Astrocyte (in vitro differentiated cells and primary cell): ENCODE results near the gene ZNF776. TPM values are rescaled to one million over a fixed set of nuclear protein-coding genes. Genes with fewer than 3 reads are reported as not detected.
"Not testable (repeated sequence)": the region's sequence is repeated elsewhere in the genome, so short reads cannot be mapped to it uniquely, and the experiment has no call there.

Experiments used
- DNase-seq: peaks from one replicate; pipeline ENCODE4 v3.0.0-alpha.2; 2010; ENCODE audit warnings: low read depth
- FAIRE-seq: peaks from 2 replicates; lab custom pipeline; 2011; peaks lifted over from hg19 to GRCh38; lab: Jason Lieb, UNC
- H2AFZ ChIP-seq: 2 replicates; pipeline ENCODE4 v1.6.0; 2012; ENCODE audit warnings: low read depth, low read length, inconsistent platforms
- H3K27ac ChIP-seq: 2 replicates; pipeline ENCODE4 v1.5.1; 2011; ENCODE audit warnings: low read depth, low read length, inconsistent platforms
- H3K27me3 ChIP-seq: 2 replicates; pipeline ENCODE4 v1.6.0; 2011; ENCODE audit warnings: low read length, inconsistent platforms; ENCODE audit not compliant: insufficient read depth
- H3K36me3 ChIP-seq: 2 replicates; pipeline ENCODE4 v1.5.1; 2011; ENCODE audit warnings: low read length, inconsistent platforms; ENCODE audit not compliant: insufficient read depth
- H3K4me1 ChIP-seq: 2 replicates; pipeline ENCODE4 v1.5.1; 2011; ENCODE audit warnings: low read length, inconsistent platforms; ENCODE audit not compliant: insufficient read depth
- H3K4me2 ChIP-seq: 2 replicates; pipeline ENCODE4 v1.6.0; 2012; ENCODE audit warnings: low read length, inconsistent platforms
- H3K4me3 ChIP-seq: 2 replicates; pipeline ENCODE4 v1.5.1; 2011; ENCODE audit warnings: low read depth, mild to moderate bottlenecking, low read length, inconsistent platforms; ENCODE audit not compliant: insufficient read depth
- H3K79me2 ChIP-seq: 2 replicates; pipeline ENCODE4 v1.6.0; 2012; ENCODE audit warnings: mild to moderate bottlenecking, low read length, inconsistent platforms; ENCODE audit not compliant: insufficient read depth
- H3K9ac ChIP-seq: 2 replicates; pipeline ENCODE4 v1.6.0; 2012; ENCODE audit warnings: mild to moderate bottlenecking, low read length, inconsistent platforms
- H3K9me3 ChIP-seq: 2 replicates; pipeline ENCODE4 v1.5.1; 2012; ENCODE audit warnings: low read depth, mild to moderate bottlenecking, low read length, inconsistent platforms; ENCODE audit not compliant: insufficient read depth
- H4K20me1 ChIP-seq: 2 replicates; pipeline ENCODE4 v1.6.0; 2012; ENCODE audit warnings: low read length, inconsistent platforms; ENCODE audit not compliant: insufficient read depth
- H3K27ac Mint-ChIP-seq: one replicate; pipeline ENCODE4 v1.8.0; 2021; ENCODE audit warnings: mild to moderate bottlenecking, mixed read lengths; ENCODE audit not compliant: unreplicated experiment
- H3K27me3 Mint-ChIP-seq: one replicate; pipeline ENCODE4 v1.8.0; 2021; ENCODE audit warnings: low read depth, mixed read lengths; ENCODE audit not compliant: unreplicated experiment
- H3K36me3 Mint-ChIP-seq: one replicate; pipeline ENCODE4 v1.8.0; 2021; ENCODE audit warnings: low read depth, mixed read lengths; ENCODE audit not compliant: unreplicated experiment
- H3K4me1 Mint-ChIP-seq: one replicate; pipeline ENCODE4 v1.8.0; 2021; ENCODE audit warnings: low read depth, mixed read lengths; ENCODE audit not compliant: unreplicated experiment
- H3K4me3 Mint-ChIP-seq: one replicate; pipeline ENCODE4 v1.8.0; 2021; ENCODE audit warnings: mild to moderate bottlenecking, moderate library complexity, mixed read lengths; ENCODE audit not compliant: unreplicated experiment
- H3K9me3 Mint-ChIP-seq: one replicate; pipeline ENCODE4 v1.8.0; 2021; ENCODE audit warnings: mild to moderate bottlenecking, mixed read lengths; ENCODE audit not compliant: unreplicated experiment
- EZH2 ChIP-seq: IDR thresholded peaks from 2 replicates; pipeline ENCODE4 v1.6.1; 2012; ENCODE audit warnings: mild to moderate bottlenecking, low read length, inconsistent platforms; ENCODE audit not compliant: insufficient read depth
- total RNA-seq: library from RNA; stranded (reverse); gene quantifications from 2 replicates; pipeline ENCODE4 v1.2.1, GENCODE V29; 2021
- TF ChIP-seq, protein P1 (sequence below): IDR thresholded peaks from 2 replicates; pipeline ENCODE4 v1.5.1; 2011; ENCODE audit warnings: low read depth, mild to moderate bottlenecking, inconsistent platforms, low read length, moderate library complexity; ENCODE audit not compliant: insufficient read depth

Gene ZNF776
- total RNA-seq, 1 donor from 2014 or later: 17.4 TPM

DNA sequence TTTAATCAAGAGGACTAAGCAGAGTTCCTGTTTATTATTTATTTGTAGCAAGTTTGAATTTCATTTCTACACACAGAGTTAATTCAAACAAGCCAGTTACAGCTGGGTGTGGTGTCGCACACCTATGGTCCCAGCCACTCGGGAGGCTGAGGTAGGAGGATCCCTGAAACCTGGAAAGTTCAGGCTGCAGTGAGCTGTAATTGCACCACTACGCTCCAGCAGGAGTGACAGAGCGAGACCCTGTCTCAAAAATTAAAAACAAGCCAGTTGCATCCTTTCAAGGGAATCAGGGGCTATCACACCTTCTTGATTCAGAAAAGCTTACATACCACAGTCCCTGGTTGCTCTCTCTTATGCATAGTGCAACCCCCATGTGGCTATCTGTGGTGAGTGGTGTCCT lies 42.7 kb downstream of the ZNF776 start:
- no peak overlapping the region for H3K4me3 ChIP-seq
- H3K36me3 ChIP-seq: peaks cover 8% of the 10 kb centered on the region
- no peak for FAIRE-seq
- no peaks in the 10 kb centered on the region for H3K4me1 Mint-ChIP-seq
- no peak overlapping the region for H3K4me2 ChIP-seq
- no peak overlapping the region for H3K9ac ChIP-seq
- no peak overlapping the region for H3K27ac Mint-ChIP-seq
- H3K27me3 ChIP-seq: no peaks in the 10 kb centered on the region
- H3K4me1 ChIP-seq: no peaks in the 10 kb centered on the region
- H3K27ac ChIP-seq: no peak overlapping the region
- H3K4me3 Mint-ChIP-seq: no peak overlapping the region
- no peaks in the 10 kb centered on the region for H3K27me3 Mint-ChIP-seq
- DNase-seq: no peak
- peaks cover 14% of the 10 kb centered on the region for H3K9me3 ChIP-seq
- no peak overlapping the region for H2AFZ ChIP-seq
- H3K9me3 Mint-ChIP-seq: no peaks in the 10 kb centered on the region
- no peaks in the 10 kb centered on the region for H4K20me1 ChIP-seq
- H3K36me3 Mint-ChIP-seq: peaks cover 41% of the 10 kb centered on the region
- TF ChIP-seq EZH2: no peak
- TF ChIP-seq, protein P1, sequence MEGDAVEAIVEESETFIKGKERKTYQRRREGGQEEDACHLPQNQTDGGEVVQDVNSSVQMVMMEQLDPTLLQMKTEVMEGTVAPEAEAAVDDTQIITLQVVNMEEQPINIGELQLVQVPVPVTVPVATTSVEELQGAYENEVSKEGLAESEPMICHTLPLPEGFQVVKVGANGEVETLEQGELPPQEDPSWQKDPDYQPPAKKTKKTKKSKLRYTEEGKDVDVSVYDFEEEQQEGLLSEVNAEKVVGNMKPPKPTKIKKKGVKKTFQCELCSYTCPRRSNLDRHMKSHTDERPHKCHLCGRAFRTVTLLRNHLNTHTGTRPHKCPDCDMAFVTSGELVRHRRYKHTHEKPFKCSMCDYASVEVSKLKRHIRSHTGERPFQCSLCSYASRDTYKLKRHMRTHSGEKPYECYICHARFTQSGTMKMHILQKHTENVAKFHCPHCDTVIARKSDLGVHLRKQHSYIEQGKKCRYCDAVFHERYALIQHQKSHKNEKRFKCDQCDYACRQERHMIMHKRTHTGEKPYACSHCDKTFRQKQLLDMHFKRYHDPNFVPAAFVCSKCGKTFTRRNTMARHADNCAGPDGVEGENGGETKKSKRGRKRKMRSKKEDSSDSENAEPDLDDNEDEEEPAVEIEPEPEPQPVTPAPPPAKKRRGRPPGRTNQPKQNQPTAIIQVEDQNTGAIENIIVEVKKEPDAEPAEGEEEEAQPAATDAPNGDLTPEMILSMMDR: no peak
- peaks cover 33% of the 10 kb centered on the region for H3K79me2 ChIP-seq

DNA sequence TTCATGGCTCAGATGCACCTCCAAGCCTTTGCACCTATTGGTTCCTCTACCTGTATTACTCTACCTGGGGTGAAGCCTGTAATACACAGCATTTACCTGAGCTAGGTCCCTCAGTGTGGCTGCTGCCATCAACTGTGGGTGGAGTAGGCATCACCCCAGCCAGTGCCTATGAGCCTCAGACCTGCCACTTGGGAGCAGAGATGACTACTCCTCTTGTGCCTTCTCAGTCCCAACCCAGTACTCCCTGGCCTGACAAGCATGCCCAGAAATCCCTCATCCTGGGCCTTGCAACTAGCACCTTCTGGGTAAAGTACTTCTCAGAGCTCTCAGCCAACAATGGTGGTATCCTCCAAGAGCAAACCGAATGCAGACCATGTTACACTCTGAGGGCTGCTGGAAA lies 50.0 kb downstream of the ZNF776 start:
- peaks cover 13% of the 10 kb centered on the region for H3K36me3 ChIP-seq
- H2AFZ ChIP-seq, FAIRE-seq, H3K4me3 Mint-ChIP-seq, H3K9ac ChIP-seq, H3K27me3 ChIP-seq, H4K20me1 ChIP-seq, H3K27ac ChIP-seq, H3K4me1 ChIP-seq, H3K4me3 ChIP-seq, H3K9me3 Mint-ChIP-seq, H3K9me3 ChIP-seq, H3K27ac Mint-ChIP-seq, H3K4me1 Mint-ChIP-seq, H3K4me2 ChIP-seq, H3K27me3 Mint-ChIP-seq, DNase-seq: not testable (repeated sequence)
- H3K36me3 Mint-ChIP-seq: peaks cover 23% of the 10 kb centered on the region
- H3K79me2 ChIP-seq: peaks cover 39% of the 10 kb centered on the region

DNA sequence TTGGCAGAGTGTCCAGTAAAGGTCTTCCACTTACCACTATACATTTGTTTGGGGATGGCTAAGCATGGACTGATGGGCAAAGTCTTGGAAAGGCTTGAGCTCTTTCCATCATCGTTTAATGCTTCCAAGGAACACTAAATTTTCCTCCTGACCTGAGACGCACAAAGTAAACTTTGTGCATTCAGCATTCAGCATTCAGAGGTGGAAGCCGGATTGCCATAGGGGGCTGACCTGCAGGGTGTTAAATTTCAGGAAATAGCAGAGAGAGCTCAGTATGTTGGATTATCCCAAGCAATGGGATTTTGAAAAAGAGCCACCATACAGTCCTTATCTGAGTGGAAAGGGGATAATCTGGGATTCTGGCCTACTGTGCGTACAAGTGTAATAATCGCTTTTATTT lies 54.1 kb downstream of the ZNF776 start:
- FAIRE-seq: no peak
- Histone ChIP-seq H3K4me1 (peaks cover 11% of the 10 kb centered on the region), H3K36me3 (peaks cover 8% of the 10 kb centered on the region), H3K27ac (no peak overlapping the region), H2AFZ (no peak overlapping the region), H4K20me1 (peaks cover 6% of the 10 kb centered on the region), H3K4me2 (no peak overlapping the region), H3K9me3 (no peaks in the 10 kb centered on the region), H3K4me3 (no peak overlapping the region), H3K79me2 (peaks cover 33% of the 10 kb centered on the region), H3K9ac (no peak overlapping the region), H3K27me3 (no peaks in the 10 kb centered on the region)
- Mint-ChIP-seq H3K27me3 (no peaks in the 10 kb centered on the region), H3K36me3 (peaks cover 14% of the 10 kb centered on the region), H3K4me3 (peak overlapping the region; percentile 16), H3K27ac (peak overlapping the region; percentile 20), H3K9me3 (no peaks in the 10 kb centered on the region), H3K4me1 (peaks cover 30% of the 10 kb centered on the region)
- TF ChIP-seq, protein P1: no peak
- no peak for TF ChIP-seq EZH2
- no peak for DNase-seq
